SJSA1 (cell line): ENCODE results near the gene CCDC85C. TPM values are rescaled to one million over a fixed set of nuclear protein-coding genes. Genes with fewer than 3 reads are reported as not detected.

ENCODE experiments used
- DNase-seq, 2 experiments: peaks; one replicate each; pipeline ENCODE4 v3.0.0-alpha.2; 2015 to 2020; ENCODE audit warnings: low spot score in 2 of 2, low read depth in 1 of 2
- H3K27ac ChIP-seq: fragments of 250-450 bp; sonication (Bioruptor Pico); 2 replicates; pipeline ENCODE4 v1.5.1; 2020; ENCODE audit warnings: mild to moderate bottlenecking, moderate library complexity
- H3K27me3 ChIP-seq: fragments of 250-450 bp; sonication (Bioruptor Pico); replicated peaks from 2 replicates; pipeline ENCODE4 v1.5.1; 2020; ENCODE audit warnings: mild to moderate bottlenecking, moderate library complexity
- H3K36me3 ChIP-seq: fragments of 250-450 bp; sonication (Bioruptor Pico); 2 replicates; pipeline ENCODE4 v1.5.1; 2020; ENCODE audit warnings: mild to moderate bottlenecking
- H3K4me1 ChIP-seq: fragments of 250-450 bp; sonication (Bioruptor Pico); replicated peaks from 2 replicates; pipeline ENCODE4 v1.6.1; 2021; ENCODE audit warnings: mild to moderate bottlenecking
- H3K4me3 ChIP-seq: fragments of 250-450 bp; sonication (Bioruptor Pico); 2 replicates; pipeline ENCODE4 v1.5.1; 2020; ENCODE audit warnings: mild to moderate bottlenecking
- H3K9me3 ChIP-seq: fragments of 250-450 bp; sonication (Bioruptor Pico); replicated peaks from 2 replicates; pipeline ENCODE4 v1.5.1; 2020; ENCODE audit warnings: mild to moderate bottlenecking
- total RNA-seq: library from RNA; depleted of rRNA; stranded (reverse); fragments of >200 nt; shearing (Covaris generic); gene quantifications from 2 replicates; pipeline ENCODE4 v1.2.3, GENCODE V29; 2014

The CCDC85C gene
- total RNA-seq, 1 experiment from 2014 or later, result 25.8 TPM

- DNase-seq, result no peak
- no peak overlapping the region for H3K4me3 ChIP-seq
- H3K27ac ChIP-seq, result no peak overlapping the region
- H3K27me3 ChIP-seq, result no peaks in the 10 kb centered on the region
- no peaks in the 10 kb centered on the region for H3K9me3 ChIP-seq
- H3K36me3 ChIP-seq, result peaks cover 41% of the 10 kb centered on the region
- H3K4me1 ChIP-seq, result peaks cover 33% of the 10 kb centered on the region
These were observed 84.6 kb downstream of the CCDC85C start for GRCh38 chr14:99519347-99519881.

- H3K4me3 ChIP-seq, result no peak overlapping the region
- no peaks in the 10 kb centered on the region for H3K9me3 ChIP-seq
- H3K27me3 ChIP-seq, result no peaks in the 10 kb centered on the region
- peak; percentile 57 to 67 for DNase-seq
- H3K27ac ChIP-seq, result no peak overlapping the region
- H3K36me3 ChIP-seq, result peaks cover 48% of the 10 kb centered on the region
- H3K4me1 ChIP-seq, result peaks cover 28% of the 10 kb centered on the region
These were observed 85.3 kb downstream of the CCDC85C start for GRCh38 chr14:99518441-99519346.

- peaks cover 57% of the 10 kb centered on the region for H3K36me3 ChIP-seq
- no peak for DNase-seq
- no peak overlapping the region for H3K4me3 ChIP-seq
- no peaks in the 10 kb centered on the region for H3K27me3 ChIP-seq
- H3K9me3 ChIP-seq, result no peaks in the 10 kb centered on the region
- no peak overlapping the region for H3K27ac ChIP-seq
- peaks cover 19% of the 10 kb centered on the region for H3K4me1 ChIP-seq
These were observed 86.2 kb downstream of the CCDC85C start for GRCh38 chr14:99517643-99518381.

- no peak for DNase-seq
- H3K27me3 ChIP-seq, result no peaks in the 10 kb centered on the region
- H3K4me3 ChIP-seq, result no peak overlapping the region
- H3K9me3 ChIP-seq, result no peaks in the 10 kb centered on the region
- H3K4me1 ChIP-seq, result peaks cover 12% of the 10 kb centered on the region
- no peak overlapping the region for H3K27ac ChIP-seq
- H3K36me3 ChIP-seq, result peaks cover 61% of the 10 kb centered on the region
These were observed 87.0 kb downstream of the CCDC85C start for GRCh38 chr14:99516871-99517642.

- H3K27ac ChIP-seq, result no peak overlapping the region
- no peak overlapping the region for H3K4me3 ChIP-seq
- H3K27me3 ChIP-seq, result no peaks in the 10 kb centered on the region
- H3K9me3 ChIP-seq, result no peaks in the 10 kb centered on the region
- DNase-seq, result no peak
- H3K4me1 ChIP-seq, result peaks cover 13% of the 10 kb centered on the region
- peaks cover 60% of the 10 kb centered on the region for H3K36me3 ChIP-seq
These were observed 87.7 kb downstream of the CCDC85C start for GRCh38 chr14:99516156-99516870.

- Histone ChIP-seq H3K27ac (no peak overlapping the region), H3K4me3 (no peak overlapping the region), H3K4me1 (peaks cover 20% of the 10 kb centered on the region), H3K9me3 (no peaks in the 10 kb centered on the region), H3K36me3 (peaks cover 58% of the 10 kb centered on the region), H3K27me3 (no peaks in the 10 kb centered on the region)
- peak in 1 of 2 experiments; percentile 39 for DNase-seq
These were observed 88.5 kb downstream of the CCDC85C start for GRCh38 chr14:99515301-99516155.

- Histone ChIP-seq H3K27me3 (no peaks in the 10 kb centered on the region), H3K4me3 (no peak overlapping the region), H3K27ac (no peak overlapping the region), H3K4me1 (peaks cover 20% of the 10 kb centered on the region), H3K36me3 (peaks cover 58% of the 10 kb centered on the region), H3K9me3 (no peaks in the 10 kb centered on the region)
- DNase-seq, result peak in 1 of 2 experiments; percentile 30
These were observed 89.3 kb downstream of the CCDC85C start for GRCh38 chr14:99514552-99515300.

GRCh38 chr14:99513946-99514551 is 90.0 kb downstream of the CCDC85C start:
- Histone ChIP-seq H3K4me3 (no peak overlapping the region), H3K36me3 (peaks cover 63% of the 10 kb centered on the region), H3K27ac (no peak overlapping the region), H3K27me3 (no peaks in the 10 kb centered on the region), H3K9me3 (no peaks in the 10 kb centered on the region), H3K4me1 (peaks cover 20% of the 10 kb centered on the region)
- no peak for DNase-seq

GRCh38 chr14:99513183-99513694 is 90.8 kb downstream of the CCDC85C start:
- Histone ChIP-seq H3K27ac (no peak overlapping the region), H3K4me1 (peaks cover 15% of the 10 kb centered on the region), H3K36me3 (peaks cover 69% of the 10 kb centered on the region), H3K4me3 (no peak overlapping the region), H3K27me3 (no peaks in the 10 kb centered on the region), H3K9me3 (no peaks in the 10 kb centered on the region)
- peak in 1 of 2 experiments; percentile 31 for DNase-seq

GRCh38 chr14:99512571-99513182 is 91.3 kb downstream of the CCDC85C start:
- Histone ChIP-seq H3K4me3 (no peak overlapping the region), H3K27ac (no peak overlapping the region), H3K9me3 (no peaks in the 10 kb centered on the region), H3K27me3 (no peaks in the 10 kb centered on the region), H3K4me1 (peaks cover 14% of the 10 kb centered on the region), H3K36me3 (peaks cover 74% of the 10 kb centered on the region)
- DNase-seq, result no peak

GRCh38 chr14:99512110-99512449 is 91.9 kb downstream of the CCDC85C start:
- H3K9me3 ChIP-seq, result no peaks in the 10 kb centered on the region
- no peak overlapping the region for H3K4me3 ChIP-seq
- peaks cover 80% of the 10 kb centered on the region for H3K36me3 ChIP-seq
- H3K27ac ChIP-seq, result no peak overlapping the region
- no peak for DNase-seq
- peaks cover 14% of the 10 kb centered on the region for H3K4me1 ChIP-seq
- no peaks in the 10 kb centered on the region for H3K27me3 ChIP-seq
